Right kidney (tissue), 1 donor: ENCODE results near the gene VPS50.
"Not testable (repeated sequence)": the region's sequence is repeated elsewhere in the genome, so short reads cannot be mapped to it uniquely, and the experiment has no call there.

Source experiments
- DNase-seq: peaks from one replicate; pipeline ENCODE4 v3.0.0-alpha.2; 2016

VPS50 gene

DNA sequence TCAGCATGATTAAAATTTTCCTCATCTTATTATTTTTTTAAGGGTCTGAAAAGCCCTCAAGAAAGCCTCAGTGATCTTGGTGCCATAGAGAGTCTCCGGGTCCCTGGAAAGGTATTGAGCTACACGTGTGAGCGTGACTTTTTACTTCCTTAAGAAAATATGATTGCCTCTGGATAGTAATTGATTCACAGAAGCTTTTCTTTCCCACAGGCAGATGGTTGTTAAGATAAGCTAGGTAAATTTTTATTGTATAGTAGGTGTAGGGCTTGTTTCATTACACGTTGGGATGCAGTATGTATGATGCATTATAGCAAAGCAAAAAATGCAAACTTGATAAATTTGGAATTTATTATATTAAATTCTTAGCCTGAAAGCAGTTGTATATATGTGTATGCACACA, 7.7 kb downstream of the VPS50 start:
- no peak for DNase-seq

DNA sequence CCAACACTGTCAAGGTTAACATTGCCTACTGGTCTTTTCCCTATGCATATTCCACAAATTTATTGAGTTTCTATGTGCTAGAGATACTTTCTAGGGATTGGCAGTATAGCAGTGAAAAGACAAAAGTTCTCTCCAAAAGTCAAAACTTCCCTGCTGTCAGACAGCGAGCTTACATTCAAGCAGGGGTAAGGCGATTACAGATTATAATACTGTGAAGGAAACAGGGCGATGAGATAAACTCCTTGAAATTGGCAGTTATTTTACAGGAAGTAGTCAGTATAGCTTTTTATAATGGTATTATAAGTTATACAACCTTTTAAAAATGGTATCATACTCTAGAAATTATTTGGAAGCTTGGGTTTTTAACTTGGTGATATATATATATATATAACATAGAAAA, 9.9 kb downstream of the VPS50 start:
- no peak for DNase-seq

DNA sequence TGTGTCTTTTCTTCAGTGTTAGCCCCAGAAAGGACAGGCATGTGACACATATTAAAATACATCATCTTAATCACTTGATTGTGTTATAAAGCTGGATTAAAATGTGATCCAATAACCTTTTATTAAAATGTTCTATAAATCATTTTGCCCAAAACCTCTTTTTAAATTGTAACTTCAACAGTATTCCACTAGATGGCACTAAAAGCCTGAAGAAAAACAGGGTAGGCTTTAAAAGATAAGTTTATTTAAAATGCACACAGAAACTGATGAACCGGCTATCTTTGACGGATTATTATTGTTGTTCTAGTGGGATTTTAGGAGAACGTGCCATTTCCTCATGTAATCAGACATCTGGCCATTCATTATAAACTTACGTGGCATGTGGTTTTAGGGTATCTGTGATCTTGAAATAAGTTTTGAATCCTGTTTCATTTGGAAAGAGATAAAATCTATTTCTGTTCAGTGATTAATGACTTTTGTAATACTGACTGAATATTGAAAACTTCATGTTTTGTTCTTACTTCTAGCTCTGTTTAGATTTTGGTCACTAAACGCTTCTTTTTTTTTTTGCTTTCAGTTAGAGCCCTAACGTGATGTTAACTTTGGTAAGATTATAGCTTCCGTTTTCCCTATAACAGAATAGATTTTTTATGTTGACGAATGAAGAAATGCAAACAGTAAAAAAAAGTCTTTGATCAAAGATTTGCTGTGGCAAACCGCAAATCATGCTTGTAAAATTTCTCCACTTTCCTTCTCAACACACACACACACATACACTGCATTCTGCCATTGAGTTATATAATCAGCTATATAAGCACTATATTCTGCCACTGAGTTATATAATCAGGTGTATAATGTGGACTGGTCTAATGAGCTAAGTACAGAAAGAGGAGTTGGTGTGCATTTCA, 13.6 kb downstream of the VPS50 start:
- DNase-seq, result no peak

DNA sequence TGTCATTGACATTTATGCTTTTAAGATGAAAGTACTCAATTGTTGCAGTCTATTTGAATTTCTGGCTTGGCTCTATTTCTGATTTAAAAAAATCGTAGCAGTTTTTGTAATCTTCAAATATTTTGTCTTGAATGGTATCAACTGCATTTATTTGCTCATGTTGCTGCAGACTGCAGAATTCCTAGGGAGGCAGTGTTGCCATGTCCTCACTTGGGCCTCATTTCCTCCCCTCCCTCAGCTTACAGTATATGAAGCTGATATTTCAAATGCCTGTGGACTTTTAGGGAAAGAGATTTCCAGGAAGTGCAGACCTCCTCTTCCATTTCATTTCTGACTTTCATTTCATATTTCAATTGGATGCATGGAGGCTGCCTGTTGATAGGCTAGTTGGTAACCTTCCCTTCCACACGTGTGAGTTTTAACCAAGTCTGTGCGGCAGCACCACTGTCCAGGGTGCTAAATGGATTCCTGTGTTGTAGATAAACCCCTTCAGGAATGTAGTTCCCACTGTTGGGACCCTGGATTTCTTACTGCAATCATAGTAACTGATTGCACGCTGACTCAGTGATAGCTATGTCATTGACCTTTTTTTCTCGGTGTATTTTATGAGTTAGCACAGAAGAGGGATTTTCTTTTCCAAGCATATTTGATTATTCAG, 17.5 kb downstream of the VPS50 start:
- DNase-seq, result no peak

DNA sequence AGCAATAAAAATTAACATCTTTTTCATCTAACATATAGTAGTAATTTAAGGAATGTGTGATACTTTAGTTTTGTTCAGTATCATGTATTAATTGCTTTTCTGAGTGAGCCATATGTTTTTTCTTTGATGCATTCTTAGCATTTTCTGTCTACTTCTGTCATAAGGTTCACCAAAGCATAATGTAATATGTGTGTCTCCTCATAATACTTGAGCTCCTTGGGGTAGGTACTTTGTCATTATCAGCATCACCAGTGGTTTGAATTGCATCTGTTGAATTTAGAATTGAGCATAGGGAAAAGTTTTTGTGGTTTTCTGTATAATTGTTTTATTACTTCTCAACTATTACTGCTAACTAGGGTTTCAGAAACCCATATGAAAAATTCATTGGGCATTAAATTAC, 26.5 kb downstream of the VPS50 start:
- DNase-seq, result no peak

DNA sequence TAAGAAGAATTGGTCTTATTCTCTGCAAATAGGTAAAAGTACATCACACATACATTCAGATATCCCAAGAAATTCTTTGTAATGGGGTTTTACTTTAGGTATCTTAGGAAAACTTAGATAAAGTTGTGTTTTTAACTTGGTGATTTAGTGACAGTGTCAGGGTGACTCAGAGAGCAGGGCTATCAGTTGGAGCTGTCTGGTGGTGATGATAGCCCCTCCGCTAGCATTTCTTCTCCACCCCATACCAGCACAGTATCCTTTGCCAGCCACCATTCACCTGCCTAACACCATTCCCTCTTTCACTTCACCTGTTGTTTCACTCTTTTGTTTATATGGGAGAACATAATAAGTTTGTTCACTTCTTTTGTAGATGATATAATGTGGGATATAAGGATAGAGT, 30.4 kb downstream of the VPS50 start:
- no peak for DNase-seq

DNA sequence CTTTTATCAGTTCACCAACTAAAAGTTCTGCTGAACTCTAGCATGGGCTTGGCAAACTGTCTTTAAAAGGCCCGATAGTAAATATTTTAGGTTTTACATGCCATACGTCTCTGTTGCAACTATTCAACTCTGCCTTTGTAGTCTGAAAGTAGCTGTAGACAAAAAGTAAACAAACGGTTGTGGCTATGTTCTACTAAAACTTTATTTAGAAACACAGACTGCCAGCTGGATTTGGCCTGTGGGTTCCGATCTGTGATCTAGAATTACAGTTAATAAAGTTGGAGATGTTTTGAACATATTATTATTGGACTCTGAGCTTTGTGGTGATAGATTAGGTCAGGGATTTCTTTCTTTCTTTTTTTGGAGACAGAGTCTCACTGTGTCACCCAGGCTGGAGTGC, 33.1 kb downstream of the VPS50 start:
- no peak for DNase-seq

DNA sequence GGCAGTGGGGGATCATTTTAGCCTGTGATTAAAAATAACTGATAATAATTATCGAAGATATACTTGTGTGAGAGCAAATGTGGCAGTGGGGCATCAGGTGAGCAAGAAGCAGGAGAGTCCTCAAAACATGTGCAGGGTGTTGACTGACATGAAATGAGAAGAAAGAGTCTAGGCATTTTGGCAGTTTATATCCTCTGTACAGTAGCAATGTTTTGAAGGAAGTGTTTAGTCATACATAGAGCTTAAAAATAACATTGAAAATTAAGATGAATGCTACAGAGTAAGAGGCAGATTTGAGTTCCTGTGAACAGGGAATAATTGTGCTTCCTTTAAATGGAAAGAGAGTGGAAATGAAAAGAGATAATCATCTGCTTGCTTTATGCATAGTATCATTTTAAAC, 47.4 kb downstream of the VPS50 start:
- no peak for DNase-seq

DNA sequence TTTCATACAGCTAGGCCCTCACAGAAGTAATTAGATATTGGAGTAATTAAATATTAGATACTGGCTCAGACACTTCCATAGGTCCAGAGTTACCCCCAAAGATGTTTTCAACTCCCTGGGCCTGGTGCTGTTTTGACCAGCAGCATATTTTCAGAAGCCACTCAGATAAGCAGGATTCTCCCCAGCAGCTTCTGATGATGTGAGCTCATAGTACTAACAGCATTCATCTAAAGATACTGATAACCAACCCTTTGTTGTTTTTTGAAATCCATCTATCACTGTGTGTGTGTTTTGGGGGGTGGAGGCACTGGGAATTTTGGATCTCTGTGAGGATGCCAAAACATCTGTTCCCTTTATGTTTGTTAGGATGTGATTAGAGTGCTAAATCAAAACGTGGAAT, 52.7 kb downstream of the VPS50 start:
- DNase-seq, result no peak

DNA sequence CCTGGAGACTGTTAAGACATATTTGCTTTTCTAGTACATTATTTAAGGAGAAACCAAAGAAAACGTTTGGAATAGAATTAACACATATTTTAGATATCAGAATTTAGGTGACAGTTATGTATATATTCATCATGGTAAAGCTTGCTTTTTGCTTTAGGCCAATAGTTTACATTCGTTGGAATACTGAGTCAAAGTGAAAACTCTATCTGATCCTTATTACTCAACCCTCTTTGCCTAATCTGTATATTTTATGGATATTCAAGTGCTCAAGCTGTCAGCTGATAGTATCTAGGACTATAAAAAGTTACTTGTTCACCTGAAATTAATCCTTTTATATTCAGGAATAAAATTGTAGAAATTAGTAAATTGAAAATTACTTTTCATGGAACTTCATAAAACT, 61.1 kb downstream of the VPS50 start:
- no peak for DNase-seq

DNA sequence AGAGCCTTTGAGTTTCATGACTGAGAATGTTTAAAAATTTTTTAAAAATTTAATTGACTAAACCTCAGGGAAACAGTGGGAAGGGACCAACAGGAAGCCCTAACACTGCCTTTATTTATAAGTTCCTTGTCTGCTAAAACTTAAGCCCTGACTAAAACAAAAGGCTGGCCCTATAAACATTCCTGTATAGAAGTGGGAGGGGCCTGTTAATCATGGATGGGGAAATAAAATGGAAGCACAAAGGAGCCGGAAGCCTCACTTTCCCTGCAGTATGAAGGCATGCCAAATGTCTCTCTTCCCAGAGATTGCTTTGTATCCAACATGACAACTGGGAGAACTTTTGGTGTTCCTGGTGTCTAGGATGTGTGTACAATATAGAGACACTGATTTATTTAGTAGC, 66.0 kb downstream of the VPS50 start:
- DNase-seq, result no peak

DNA sequence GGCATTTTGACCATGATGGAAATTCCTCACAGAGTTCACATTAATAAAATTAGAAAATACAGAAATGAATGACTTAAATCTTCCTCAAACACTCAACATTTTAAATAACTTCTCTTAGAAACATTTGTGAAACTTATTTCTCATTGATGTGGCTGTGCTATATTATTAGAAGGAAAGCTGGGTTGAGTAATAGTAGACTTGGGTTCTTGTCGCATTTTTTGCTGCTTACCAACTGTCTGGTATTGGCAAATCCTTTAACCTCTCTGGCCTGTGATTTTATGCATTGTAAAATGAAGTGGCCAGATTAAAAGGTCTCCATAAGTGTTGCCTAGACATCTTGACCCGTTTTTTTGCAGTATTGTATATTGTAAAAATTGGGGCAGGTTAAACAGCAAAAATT, 66.5 kb downstream of the VPS50 start:
- no peak for DNase-seq

DNA sequence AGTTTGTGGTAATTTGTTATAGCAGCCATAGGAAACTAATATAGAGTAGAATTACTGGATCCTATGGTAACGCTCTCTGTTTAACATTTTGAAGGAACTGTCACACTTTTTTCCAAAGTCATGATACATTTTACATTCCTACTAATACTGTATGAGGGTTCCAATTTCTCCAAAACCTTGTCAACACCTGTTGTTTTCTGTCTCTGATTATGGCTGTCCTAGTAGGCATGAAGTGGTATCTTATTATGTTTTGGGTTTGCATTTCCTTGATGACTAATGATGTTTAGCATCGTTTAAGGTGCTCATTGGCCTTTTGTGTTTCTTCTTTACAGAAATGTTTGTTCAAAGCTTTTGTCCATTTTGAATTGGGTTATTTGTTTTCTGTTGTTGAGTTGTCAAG, 69.6 kb downstream of the VPS50 start:
- DNase-seq, result no peak

DNA sequence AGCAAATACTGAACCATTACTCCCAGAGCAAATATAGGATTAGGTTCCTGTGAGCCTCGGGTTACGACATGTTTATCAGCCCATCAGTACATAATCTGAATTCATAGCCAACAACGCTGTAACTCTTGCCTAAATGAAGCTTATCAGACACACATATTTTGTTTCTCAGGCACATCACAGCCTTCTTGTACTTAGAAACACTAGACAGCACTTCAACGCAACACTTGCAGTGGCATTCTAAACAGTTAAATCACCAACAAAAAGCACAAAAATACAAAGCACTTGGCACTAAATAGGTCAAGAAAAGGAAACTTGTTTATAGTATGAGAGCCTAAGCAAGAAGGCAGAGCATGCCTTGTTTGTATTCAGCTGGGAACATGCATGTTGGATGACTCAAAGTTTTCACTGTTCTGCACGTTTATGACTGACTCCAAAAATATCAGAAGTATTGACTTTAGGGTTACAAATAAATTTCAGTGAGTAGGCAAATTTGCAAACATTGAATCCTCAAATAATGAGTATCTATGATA, 75.0 kb downstream of the VPS50 start:
- DNase-seq, result no peak

DNA sequence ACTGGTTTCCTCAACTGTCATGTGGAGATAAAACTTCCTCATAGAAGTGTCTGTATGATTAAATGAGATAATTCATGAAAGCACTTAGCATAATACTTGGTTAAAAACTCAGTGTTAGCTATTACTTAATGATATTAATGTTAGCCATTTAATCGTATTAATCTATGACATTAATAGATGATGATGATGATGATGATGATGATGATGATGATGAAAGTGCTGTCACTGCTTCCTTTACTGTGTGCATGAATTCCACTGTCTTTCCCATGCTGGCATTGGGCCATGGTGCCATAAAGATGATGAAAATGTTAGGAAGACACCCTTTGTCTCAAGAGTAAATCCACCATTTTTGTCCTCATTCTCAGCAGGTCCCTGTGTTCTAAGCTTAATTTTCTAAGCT, 75.8 kb downstream of the VPS50 start:
- no peak for DNase-seq

DNA sequence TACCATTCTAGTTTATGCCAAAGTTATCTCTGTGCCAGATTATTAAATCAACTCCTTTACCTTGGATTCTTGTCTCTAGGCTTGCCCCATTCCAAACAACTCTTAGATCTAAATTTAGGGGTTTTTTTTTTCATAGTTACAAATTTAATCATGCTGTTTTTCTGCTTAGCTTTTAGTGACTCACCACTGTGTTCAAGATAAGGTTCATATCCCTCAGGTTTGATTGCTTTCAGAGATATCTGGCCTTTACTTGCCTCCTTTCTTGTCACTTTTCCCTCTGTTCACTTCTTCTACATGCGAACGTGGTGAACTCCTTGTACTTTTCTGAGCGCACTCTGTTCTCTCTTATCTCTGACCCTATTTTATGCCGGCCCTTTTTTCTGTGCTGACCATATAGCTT, 78.2 kb downstream of the VPS50 start:
- no peak for DNase-seq

DNA sequence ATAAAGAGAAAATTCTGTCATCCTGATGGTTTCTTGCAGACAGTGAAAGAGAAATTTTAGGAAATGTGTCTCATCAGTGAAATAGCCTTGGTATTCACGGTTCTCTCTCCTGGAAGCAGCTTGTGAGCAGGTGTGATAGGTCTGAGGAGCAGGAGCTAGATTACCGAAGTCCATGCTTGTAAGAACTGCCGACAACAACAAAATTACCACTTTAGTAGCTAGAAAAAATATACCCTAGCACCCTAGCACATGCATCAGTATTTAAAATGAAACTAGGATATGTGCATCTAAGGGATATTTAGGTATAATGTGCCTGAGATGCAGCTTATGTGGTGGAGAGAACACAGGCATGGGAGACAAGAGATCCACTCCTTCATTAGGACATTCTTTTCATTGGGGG, 82.3 kb downstream of the VPS50 start:
- no peak for DNase-seq

DNA sequence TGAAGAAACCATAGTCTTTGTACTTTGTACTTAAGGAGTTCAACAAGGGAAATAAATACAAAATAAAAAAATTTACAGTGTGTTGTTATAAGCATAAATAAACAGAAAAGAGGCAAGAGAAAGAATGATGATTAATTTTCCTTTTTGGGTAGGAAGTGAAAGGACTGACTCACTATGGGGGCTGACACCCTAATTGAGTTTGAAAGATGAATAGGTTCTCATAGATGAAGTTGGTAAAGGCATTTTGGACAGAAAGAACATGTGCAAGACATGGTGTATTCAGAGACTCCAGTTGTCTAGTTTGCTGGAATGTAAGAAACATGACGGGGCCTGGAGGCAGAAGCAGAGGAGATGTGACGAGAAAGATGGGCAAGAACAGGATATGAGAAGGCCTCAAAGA, 83.7 kb downstream of the VPS50 start:
- DNase-seq, result no peak

DNA sequence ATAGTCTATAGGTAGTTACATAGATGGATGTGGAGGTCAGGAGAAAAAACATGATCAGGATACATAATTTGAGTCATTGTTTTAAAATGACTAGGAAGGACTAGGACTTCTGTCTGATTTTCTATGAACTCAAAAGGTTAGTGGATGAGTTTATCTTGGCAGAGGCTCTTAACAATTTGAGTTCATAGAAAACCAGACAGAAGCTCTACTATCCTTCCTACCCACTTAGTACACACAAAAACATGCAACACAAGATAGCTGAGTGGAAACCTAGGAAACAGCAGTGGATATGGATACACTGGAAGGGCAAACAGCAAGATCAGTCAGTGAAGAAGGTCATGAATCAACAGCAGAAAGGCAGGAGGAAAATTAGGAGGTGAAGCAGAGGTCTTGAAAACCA, 84.6 kb downstream of the VPS50 start:
- DNase-seq, result no peak

DNA sequence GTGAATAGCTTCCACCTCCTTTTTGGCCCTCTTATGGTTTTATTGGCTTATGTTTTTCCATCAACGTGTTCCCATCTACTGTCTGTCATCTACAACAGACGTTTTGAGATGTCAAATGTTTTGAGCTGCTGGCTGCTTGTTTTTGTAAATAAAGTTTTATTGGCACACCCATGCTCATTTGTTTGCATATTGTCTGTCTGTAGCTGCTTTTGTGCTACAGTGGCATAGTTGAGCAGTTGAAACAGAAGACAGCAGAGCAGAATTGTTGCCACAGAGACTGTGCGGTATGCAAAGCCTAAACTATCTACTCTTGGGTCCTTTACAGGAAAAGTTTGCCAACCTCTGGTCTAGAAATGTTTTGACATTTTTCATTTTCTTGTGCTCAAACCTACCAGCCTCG, 88.7 kb downstream of the VPS50 start:
- DNase-seq, result no peak

DNA sequence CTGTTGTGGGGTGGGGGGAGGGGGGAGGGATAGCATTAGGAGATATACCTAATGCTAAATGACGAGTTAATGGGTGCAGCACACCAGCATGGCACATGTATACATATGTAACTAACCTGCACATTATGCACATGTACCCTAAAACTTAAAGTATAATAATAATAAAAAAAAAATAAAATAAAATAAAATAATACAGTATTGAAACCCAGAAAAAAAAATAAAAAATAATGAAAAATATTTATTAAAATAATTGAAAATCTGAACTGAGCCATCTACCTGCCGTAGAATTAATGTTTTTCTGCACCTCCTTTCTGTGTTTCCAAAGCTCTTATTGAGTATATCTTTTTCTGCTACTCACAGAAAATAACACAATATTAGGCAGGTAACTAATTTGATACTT, 94.1 kb downstream of the VPS50 start:
- DNase-seq, result not testable (repeated sequence)

DNA sequence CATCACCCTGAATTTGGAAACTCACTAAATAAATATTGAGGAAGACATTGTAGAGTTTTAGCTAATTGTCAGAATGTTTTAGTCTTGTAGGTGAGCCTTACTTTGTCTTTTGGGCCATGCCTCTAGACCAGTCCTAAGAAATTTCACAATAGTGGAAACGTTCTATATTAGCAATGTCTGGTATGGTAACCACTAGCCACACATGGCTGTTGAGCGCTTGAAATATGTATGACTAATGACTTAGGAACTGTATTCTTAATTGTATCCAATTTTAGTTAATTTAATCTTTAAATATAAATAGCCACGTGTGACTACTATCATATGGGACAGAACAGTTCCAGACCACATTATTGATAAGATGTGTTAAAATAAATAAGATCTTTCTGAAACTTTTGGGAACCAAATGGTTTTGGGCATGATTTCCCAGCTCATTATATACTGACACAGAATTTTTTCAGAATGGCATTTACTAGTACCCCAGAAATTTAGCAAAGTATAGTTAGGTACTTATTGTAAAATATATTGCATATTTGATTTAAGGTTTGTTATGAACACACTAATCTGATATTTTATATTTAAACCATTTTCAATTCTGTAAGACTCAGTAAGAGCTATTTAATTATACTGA, 95.0 kb downstream of the VPS50 start:
- no peak for DNase-seq

DNA sequence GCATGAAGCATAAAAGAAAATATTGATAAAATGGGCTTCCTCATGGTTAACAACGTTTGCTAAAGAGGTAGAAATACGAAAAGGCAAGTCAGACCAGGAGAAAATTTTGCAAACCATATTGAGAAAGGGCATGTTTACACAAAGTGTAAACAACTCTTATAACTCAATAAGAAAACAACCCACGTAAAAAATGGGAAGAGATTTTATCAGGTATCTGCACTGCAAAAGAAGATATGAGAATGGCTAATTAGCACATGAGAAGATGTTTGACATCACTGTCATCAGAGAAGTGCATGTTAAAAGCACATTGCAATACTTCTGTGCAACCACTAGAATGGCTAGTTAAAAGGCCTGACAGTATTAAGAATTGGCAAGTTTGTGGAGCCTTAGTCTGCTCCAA, 99.5 kb downstream of the VPS50 start:
- no peak for DNase-seq

DNA sequence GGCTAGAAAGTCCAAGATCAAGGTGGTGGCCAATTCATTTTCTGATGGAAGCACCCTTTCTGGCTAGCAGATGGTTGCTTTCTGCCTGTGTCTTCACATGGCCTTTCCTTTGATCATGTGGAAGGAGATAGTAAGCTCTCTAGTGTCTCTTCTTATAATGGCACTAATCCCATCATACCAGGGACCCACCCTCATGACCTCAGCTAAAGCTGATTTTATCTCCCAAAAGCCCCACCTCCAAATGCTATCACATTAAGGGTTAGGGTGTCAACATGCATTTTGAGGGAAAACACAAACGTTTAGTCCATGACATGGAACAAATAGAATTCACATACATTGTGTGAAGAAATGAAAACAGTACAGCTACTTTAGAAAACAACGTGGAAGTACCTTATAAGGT, 100.0 kb downstream of the VPS50 start:
- DNase-seq, result no peak
